CD14-positive monocyte (primary cell): Measurements from ENCODE around the gene PRAMEF13. TPM values are rescaled to one million over a fixed set of nuclear protein-coding genes. Genes with fewer than 3 reads are reported as not detected.
A peak's percentile ranks its signal among the peaks of the same experiment; 100 is the strongest.
"Not testable (repeated sequence)": the region's sequence is repeated elsewhere in the genome, so short reads cannot be mapped to it uniquely, and the experiment has no call there.

ENCODE experiments used
- DNase-seq, 3 donors: peaks; one replicate each; pipeline ENCODE4 v3.0.0-alpha.2; 2011 to 2022
- H2AFZ ChIP-seq: 2 replicates; pipeline ENCODE4 v1.6.0; 2012; ENCODE audit warnings: mild to moderate bottlenecking, low read depth, low read length, inconsistent platforms; ENCODE audit not compliant: insufficient read depth, poor library complexity, severe bottlenecking
- H3K27ac ChIP-seq, 2 donors: 1 replicate in 1 of 2; 2 replicates in 1 of 2; pipeline ENCODE4 v1.5.1; 2012 to 2013; ENCODE audit warnings: low read length in 2 of 2, control low read depth in 1 of 2, inconsistent platforms in 1 of 2, low read depth in 1 of 2, mild to moderate bottlenecking in 1 of 2
- H3K27me3 ChIP-seq, 2 donors: one replicate each; pipeline versions ENCODE4 v1.6.0 to v1.6.1; 2011 to 2013; ENCODE audit warnings: low read length in 2 of 2; ENCODE audit not compliant: control insufficient read depth in 2 of 2, insufficient read depth in 2 of 2
- H3K36me3 ChIP-seq, 2 donors: replicated peaks in 1 of 2; 1 replicate in 1 of 2; 2 replicates in 1 of 2; pipeline versions ENCODE4 v1.5.1 to v1.6.1; 2012 to 2013; ENCODE audit warnings: low read length in 2 of 2, control low read depth in 1 of 2, inconsistent platforms in 1 of 2, mild to moderate bottlenecking in 1 of 2; ENCODE audit not compliant: insufficient read depth in 2 of 2, control insufficient read depth in 1 of 2
- H3K4me1 ChIP-seq, 2 donors: 1 replicate in 1 of 2; 2 replicates in 1 of 2; pipeline versions ENCODE4 v1.5.1 to v1.6.1; 2012 to 2013; ENCODE audit warnings: low read length in 2 of 2, control low read depth in 1 of 2, inconsistent platforms in 1 of 2, mild to moderate bottlenecking in 1 of 2, moderate library complexity in 1 of 2; ENCODE audit not compliant: insufficient read depth in 2 of 2, control insufficient read depth in 1 of 2
- H3K4me2 ChIP-seq: replicated peaks from 2 replicates; pipeline ENCODE3; 2012; ENCODE audit warnings: low read length, moderate library complexity, mild to moderate bottlenecking; ENCODE audit not compliant: poor library complexity, severe bottlenecking; ENCODE audit errors: extremely low read depth
- H3K4me3 ChIP-seq, 3 experiments: fragments of 200-600 bp in 1 of 3; sonication (generic) in 1 of 3; replicated peaks in 1 of 3; 1 replicate in 2 of 3; 2 replicates in 1 of 3; pipeline ENCODE4 v1.5.1; 2011 to 2013; ENCODE audit warnings: low read length in 3 of 3, mild to moderate bottlenecking in 3 of 3, control low read depth in 2 of 3, low read depth in 2 of 3, inconsistent platforms in 1 of 3, moderate library complexity in 1 of 3
- H3K79me2 ChIP-seq: 2 replicates; pipeline ENCODE4 v1.6.0; 2012; ENCODE audit warnings: mild to moderate bottlenecking, control low read depth, inconsistent platforms, low read length, moderate library complexity; ENCODE audit not compliant: insufficient read depth
- H3K9ac ChIP-seq: 2 replicates; pipeline ENCODE4 v1.6.0; 2017; ENCODE audit warnings: low read length, mild to moderate bottlenecking; ENCODE audit not compliant: insufficient read depth, poor library complexity, severe bottlenecking
- H3K9me3 ChIP-seq, 2 donors: replicated peaks in 1 of 2; 1 replicate in 1 of 2; 2 replicates in 1 of 2; pipeline versions ENCODE4 v1.5.1 to v1.6.1; 2012 to 2013; ENCODE audit warnings: low read length in 2 of 2, control low read depth in 1 of 2; ENCODE audit not compliant: control insufficient read depth in 1 of 2, insufficient read depth in 1 of 2
- H4K20me1 ChIP-seq: 2 replicates; pipeline ENCODE4 v1.6.0; 2012; ENCODE audit warnings: mild to moderate bottlenecking, low read length, control low read depth, moderate library complexity; ENCODE audit not compliant: insufficient read depth
- H3K27ac Mint-ChIP-seq, 7 donors: one replicate each; pipeline ENCODE4 v1.8.0; 2020; ENCODE audit warnings: mild to moderate bottlenecking in 7 of 7, mixed read lengths in 7 of 7, moderate library complexity in 6 of 7, inconsistent platforms in 2 of 7
- H3K27me3 Mint-ChIP-seq, 3 donors: one replicate each; pipeline ENCODE4 v1.8.0; 2021 to 2022; ENCODE audit warnings: low read depth in 3 of 3, mild to moderate bottlenecking in 3 of 3, mixed read lengths in 3 of 3, moderate library complexity in 3 of 3, inconsistent platforms in 1 of 3
- H3K36me3 Mint-ChIP-seq, 2 donors: one replicate each; pipeline ENCODE4 v1.8.0; 2020; ENCODE audit warnings: mixed read lengths in 2 of 2, inconsistent platforms in 1 of 2, mild to moderate bottlenecking in 1 of 2
- H3K4me1 Mint-ChIP-seq: one replicate; pipeline ENCODE4 v1.8.0; 2020; ENCODE audit warnings: mild to moderate bottlenecking, mixed read lengths
- H3K4me3 Mint-ChIP-seq, 2 donors: one replicate each; pipeline ENCODE4 v1.8.0; 2020; ENCODE audit warnings: mild to moderate bottlenecking in 2 of 2, mixed read lengths in 2 of 2, moderate library complexity in 1 of 2
- H3K9me3 Mint-ChIP-seq, 7 donors: one replicate each; pipeline ENCODE4 v1.8.0; 2020 to 2022; ENCODE audit warnings: mixed read lengths in 7 of 7, mild to moderate bottlenecking in 6 of 7, moderate library complexity in 6 of 7, inconsistent platforms in 2 of 7
- CTCF ChIP-seq: fragments of 200-600 bp; IDR thresholded peaks from one replicate; pipeline ENCODE4 v1.8.0; 2022; ENCODE audit warnings: antibody characterized with exemption, mild to moderate bottlenecking
- WGBS: methylation state at CpG from one replicate; pipeline ENCODE4 v1.1.5; 2013; ENCODE audit warnings: missing lambda C conversion rate; ENCODE audit not compliant: insufficient coverage; 5-methylcytosine and 5-hydroxymethylcytosine counted together
- intact Hi-C, 2 donors: fragments of 100-400 bp; cut with micrococcal nuclease; formaldehyde crosslinking; loops; one replicate each; pipeline versions ENCODE4 v1.15.0 to v1.15.1; 2023
- polyA plus RNA-seq, 3 donors: library from polyadenylated mRNA; depleted of rRNA in 1 of 3; unstranded in 2 of 3; stranded (reverse) in 1 of 3; fragments of 300-500 nt in 2 of 3; fragments of >200 nt in 1 of 3; fragmentation: Illumina TruSeq in 2 of 3; gene quantifications; 1 replicate in 2 of 3; 2 replicates in 1 of 3; pipeline ENCODE4 v1.2.3, GENCODE V29; 2012 to 2021

PRAMEF13 gene
- polyA plus RNA-seq, 3 donors = not detected

GRCh38 chr1:13228343-13228781, 27.2 kb upstream of the PRAMEF13 start:
- Histone ChIP-seq H3K4me2 (no peak overlapping the region), H3K9me3 (no peaks in the 10 kb centered on the region), H3K79me2 (no peaks in the 10 kb centered on the region), H2AFZ (no peak overlapping the region), H3K36me3 (no peaks in the 10 kb centered on the region), H3K27me3 (no peaks in the 10 kb centered on the region), H3K27ac (no peak overlapping the region), H3K4me3 (no peak overlapping the region), H3K4me1 (no peaks in the 10 kb centered on the region), H4K20me1 (no peaks in the 10 kb centered on the region), H3K9ac (no peak overlapping the region)
- H3K27me3 Mint-ChIP-seq = peaks cover 0 to 7% (median 3%) of the 10 kb centered on the region in 3 donors
- intact Hi-C loops = no loop called here
- WGBS = 78% methylated on average over 5 of the region's 7 CpGs
- H3K4me1 Mint-ChIP-seq = no peaks in the 10 kb centered on the region
- no peak for DNase-seq
- no peaks in the 10 kb centered on the region for H3K36me3 Mint-ChIP-seq
- peak; percentile 74 for TF ChIP-seq CTCF
- peak overlapping the region in 1 of 7 donors; percentile 68 for H3K27ac Mint-ChIP-seq
- no peaks in the 10 kb centered on the region for H3K9me3 Mint-ChIP-seq
- no peak overlapping the region for H3K4me3 Mint-ChIP-seq

GRCh38 chr1:13227271-13228055, 26.3 kb upstream of the PRAMEF13 start:
- H3K9me3 Mint-ChIP-seq, intact Hi-C loops, H3K4me3 Mint-ChIP-seq: not testable (repeated sequence)

GRCh38 chr1:13225675-13226204, 24.5 kb upstream of the PRAMEF13 start, which contains the start of gene PRAMEF18:
PRAMEF18 (minus strand) TSS chr1:13226154; CDS start chr1:13226106, 48 bp downstream.
- H3K79me2 ChIP-seq, H3K4me2 ChIP-seq, H2AFZ ChIP-seq, H3K27ac Mint-ChIP-seq, H4K20me1 ChIP-seq, H3K27ac ChIP-seq, H3K27me3 ChIP-seq, H3K36me3 Mint-ChIP-seq, H3K9me3 Mint-ChIP-seq, H3K4me3 Mint-ChIP-seq, H3K4me1 Mint-ChIP-seq, intact Hi-C loops, H3K4me1 ChIP-seq, H3K9me3 ChIP-seq, H3K27me3 Mint-ChIP-seq, H3K9ac ChIP-seq, DNase-seq, H3K4me3 ChIP-seq, H3K36me3 ChIP-seq: not testable (repeated sequence)
- WGBS = 92% methylated on average over 5 of the region's 9 CpGs

More at GRCh38 chr1:13227271-13228055, 26.3 kb upstream of the PRAMEF13 start:
- H3K27me3 ChIP-seq, H2AFZ ChIP-seq, H3K4me1 Mint-ChIP-seq, H3K36me3 ChIP-seq, H3K4me1 ChIP-seq, H3K9me3 ChIP-seq, H3K27me3 Mint-ChIP-seq, H3K9ac ChIP-seq, H3K4me2 ChIP-seq, H4K20me1 ChIP-seq, H3K79me2 ChIP-seq, DNase-seq, H3K36me3 Mint-ChIP-seq, H3K4me3 ChIP-seq, H3K27ac ChIP-seq: not testable (repeated sequence)
- H3K27ac Mint-ChIP-seq = peak overlapping the region in 1 of 7 donors; percentile 51
- WGBS = 97% methylated on average over 6 of the region's 8 CpGs
